ENCODE measurements around the gene PLCB2. TPM values are rescaled to one million over a fixed set of nuclear protein-coding genes. Genes with fewer than 3 reads are reported as not detected.

PLCB2 gene
- total RNA-seq, 2 donors from 2014 or later, result 4.4 to 5.3 TPM

GRCh38 chr15:40258544-40258943, 49.2 kb downstream of the PLCB2 start:
- H3K4me1 Mint-ChIP-seq, result peaks cover 3% of the 10 kb centered on the region
- no peak overlapping the region for H3K27ac Mint-ChIP-seq
- Histone ChIP-seq H3K9ac (ENCODE audit: extremely low read depth, low read length, poor library complexity, severe bottlenecking) (no peak overlapping the region), H3K36me3 (ENCODE audit: control insufficient read depth, insufficient read depth, low read length) (no peaks in the 10 kb centered on the region), H3K4me1 (ENCODE audit: control insufficient read depth, insufficient read depth, low read length) (no peaks in the 10 kb centered on the region), H3K27me3 (ENCODE audit: control insufficient read depth, insufficient read depth, low read length, poor library complexity, severe bottlenecking) (peaks cover 21% of the 10 kb centered on the region), H3K27ac (ENCODE audit: low read depth, low read length) (no peak overlapping the region), H3K9me3 (ENCODE audit: control insufficient read depth, low read length) (no peaks in the 10 kb centered on the region), H3K4me3 (ENCODE audit: low read length) (no peak overlapping the region)
- H3K4me3 Mint-ChIP-seq, result no peak overlapping the region
- no peak for DNase-seq
- 51 to 71% methylated on average over 7 to 8 of the region's 8 CpGs for WGBS, 2 experiments (ENCODE audit: insufficient coverage in 1 of 2, insufficient read length in 1 of 2)
- no peaks in the 10 kb centered on the region for H3K36me3 Mint-ChIP-seq (ENCODE audit: low read depth)
- TF ChIP-seq CTCF (conservative IDR thresholded peaks at IDR 0.05), result no peak
- H3K9me3 Mint-ChIP-seq, result no peaks in the 10 kb centered on the region
- peaks cover 12% of the 10 kb centered on the region for H3K27me3 Mint-ChIP-seq (ENCODE audit: insufficient read depth)

- Histone ChIP-seq H3K4me1 (ENCODE audit: control insufficient read depth, insufficient read depth, low read length) (no peaks in the 10 kb centered on the region), H3K27me3 (ENCODE audit: control insufficient read depth, insufficient read depth, low read length, poor library complexity, severe bottlenecking) (peaks cover 28% of the 10 kb centered on the region), H3K9ac (ENCODE audit: extremely low read depth, low read length, poor library complexity, severe bottlenecking) (no peak overlapping the region), H3K36me3 (ENCODE audit: control insufficient read depth, insufficient read depth, low read length) (no peaks in the 10 kb centered on the region), H3K27ac (ENCODE audit: low read depth, low read length) (no peak overlapping the region), H3K9me3 (ENCODE audit: control insufficient read depth, low read length) (no peaks in the 10 kb centered on the region), H3K4me3 (ENCODE audit: low read length) (no peak overlapping the region)
- Mint-ChIP-seq H3K27me3 (ENCODE audit: insufficient read depth) (peaks cover 19% of the 10 kb centered on the region), H3K27ac (no peak overlapping the region), H3K36me3 (ENCODE audit: low read depth) (no peaks in the 10 kb centered on the region), H3K4me1 (peaks cover 8% of the 10 kb centered on the region), H3K9me3 (no peaks in the 10 kb centered on the region), H3K4me3 (no peak overlapping the region)
- no peak for TF ChIP-seq CTCF (conservative IDR thresholded peaks at IDR 0.05)
- 75 to 82% methylated on average over 4 to 9 of the region's 9 CpGs for WGBS, 2 experiments (ENCODE audit: insufficient coverage in 1 of 2, insufficient read length in 1 of 2)
- DNase-seq, result no peak
Observed at GRCh38 chr15:40257656-40258450, 49.9 kb downstream of the PLCB2 start.

- TF ChIP-seq CTCF (conservative IDR thresholded peaks at IDR 0.05), result no peak
- no peak for DNase-seq
- H3K27me3 Mint-ChIP-seq (ENCODE audit: insufficient read depth), result peaks cover 26% of the 10 kb centered on the region
- H3K36me3 Mint-ChIP-seq (ENCODE audit: low read depth), result no peaks in the 10 kb centered on the region
- no peaks in the 10 kb centered on the region for H3K9me3 Mint-ChIP-seq
- Histone ChIP-seq H3K9me3 (ENCODE audit: control insufficient read depth, low read length) (no peaks in the 10 kb centered on the region), H3K4me1 (ENCODE audit: control insufficient read depth, insufficient read depth, low read length) (no peaks in the 10 kb centered on the region), H3K27ac (ENCODE audit: low read depth, low read length) (no peak overlapping the region), H3K9ac (ENCODE audit: extremely low read depth, low read length, poor library complexity, severe bottlenecking) (no peak overlapping the region), H3K4me3 (ENCODE audit: low read length) (no peak overlapping the region), H3K36me3 (ENCODE audit: control insufficient read depth, insufficient read depth, low read length) (no peaks in the 10 kb centered on the region), H3K27me3 (ENCODE audit: control insufficient read depth, insufficient read depth, low read length, poor library complexity, severe bottlenecking) (peaks cover 39% of the 10 kb centered on the region)
- no peak overlapping the region for H3K4me3 Mint-ChIP-seq
- peaks cover 8% of the 10 kb centered on the region for H3K4me1 Mint-ChIP-seq
- no peak overlapping the region for H3K27ac Mint-ChIP-seq
- 90 to 91% methylated on average over 13 to 17 of the region's 17 CpGs for WGBS, 2 experiments (ENCODE audit: insufficient coverage in 1 of 2, insufficient read length in 1 of 2)
Observed at GRCh38 chr15:40256638-40257235, 51.0 kb downstream of the PLCB2 start.
